ENCODE data around the gene PRKACG.

GRCh38 chr9:68964765-68965164 is 49.1 kb downstream of the PRKACG start:
- no peak for TF ChIP-seq CTCF (IDR thresholded peaks at IDR 0.05)
- no peak for TF ChIP-seq POLR2A (IDR thresholded peaks at IDR 0.05)

All from thyroid gland (tissue), 4 donors.